IMR-90 (cell line): ENCODE data around the gene PRR19.

Experiments used
- MXI1 ChIP-seq: IDR thresholded peaks from 2 replicates; pipeline ENCODE4 v1.6.1; 2012; ENCODE audit warnings: low read depth, mild to moderate bottlenecking, low read length, moderate library complexity, borderline replicate concordance
- POLR2A ChIP-seq: IDR thresholded peaks from 2 replicates; pipeline ENCODE4 v1.6.1; 2012; ENCODE audit warnings: mild to moderate bottlenecking, low read depth, low read length
- RAD21 ChIP-seq: IDR thresholded peaks from 2 replicates; pipeline ENCODE4 v1.6.1; 2012; ENCODE audit warnings: low read length, improper control_type of control experiment
- TF ChIP-seq, protein P1 (sequence below): conservative IDR thresholded peaks from 2 replicates; pipeline ENCODE4 v1.5.1; 2012; ENCODE audit warnings: mild to moderate bottlenecking, low read depth, low read length, improper control_type of control experiment

DNA sequence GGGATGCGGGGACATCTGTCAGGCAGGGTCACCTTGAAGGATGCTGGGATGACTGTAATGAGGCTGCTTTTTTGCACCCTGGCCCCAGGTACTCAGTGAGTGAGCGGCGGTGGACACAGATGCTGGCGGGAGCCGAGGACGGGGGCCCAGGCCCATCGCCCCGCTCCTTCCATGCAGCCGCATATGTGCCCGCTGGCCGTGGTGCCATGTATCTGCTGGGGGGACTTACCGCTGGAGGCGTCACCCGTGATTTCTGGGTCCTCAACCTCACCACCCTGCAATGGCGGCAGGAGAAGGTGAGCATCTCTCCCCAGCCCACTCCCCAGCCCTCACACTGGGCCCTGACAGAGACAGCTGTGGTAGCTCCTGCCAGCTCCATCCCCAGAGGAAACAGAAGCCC is 54.8 kb downstream of the PRR19 start:
- TF ChIP-seq MXI1 (no peak), POLR2A (no peak), RAD21 (no peak)
- TF ChIP-seq, protein P1, sequence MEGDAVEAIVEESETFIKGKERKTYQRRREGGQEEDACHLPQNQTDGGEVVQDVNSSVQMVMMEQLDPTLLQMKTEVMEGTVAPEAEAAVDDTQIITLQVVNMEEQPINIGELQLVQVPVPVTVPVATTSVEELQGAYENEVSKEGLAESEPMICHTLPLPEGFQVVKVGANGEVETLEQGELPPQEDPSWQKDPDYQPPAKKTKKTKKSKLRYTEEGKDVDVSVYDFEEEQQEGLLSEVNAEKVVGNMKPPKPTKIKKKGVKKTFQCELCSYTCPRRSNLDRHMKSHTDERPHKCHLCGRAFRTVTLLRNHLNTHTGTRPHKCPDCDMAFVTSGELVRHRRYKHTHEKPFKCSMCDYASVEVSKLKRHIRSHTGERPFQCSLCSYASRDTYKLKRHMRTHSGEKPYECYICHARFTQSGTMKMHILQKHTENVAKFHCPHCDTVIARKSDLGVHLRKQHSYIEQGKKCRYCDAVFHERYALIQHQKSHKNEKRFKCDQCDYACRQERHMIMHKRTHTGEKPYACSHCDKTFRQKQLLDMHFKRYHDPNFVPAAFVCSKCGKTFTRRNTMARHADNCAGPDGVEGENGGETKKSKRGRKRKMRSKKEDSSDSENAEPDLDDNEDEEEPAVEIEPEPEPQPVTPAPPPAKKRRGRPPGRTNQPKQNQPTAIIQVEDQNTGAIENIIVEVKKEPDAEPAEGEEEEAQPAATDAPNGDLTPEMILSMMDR = no peak
